Osteoblast (primary cell): ENCODE data around the gene ERLIN1. TPM values are rescaled to one million over a fixed set of nuclear protein-coding genes. Genes with fewer than 3 reads are reported as not detected.

Experiments
- DNase-seq: peaks from one replicate; pipeline ENCODE4 v3.0.0; 2011; ENCODE audit warnings: low spot score, mixed read lengths; ENCODE audit not compliant: insufficient read length; ENCODE audit errors: missing footprints
- H2AFZ ChIP-seq: 2 replicates; pipeline ENCODE4 v1.6.0; 2011; ENCODE audit warnings: mild to moderate bottlenecking, low read length
- H3K27ac ChIP-seq: 2 replicates; pipeline ENCODE4 v1.5.1; 2011; ENCODE audit warnings: mild to moderate bottlenecking, low read depth, low read length, moderate library complexity
- H3K27me3 ChIP-seq: 2 replicates; pipeline ENCODE4 v1.6.0; 2012; ENCODE audit warnings: mild to moderate bottlenecking, control low read depth, inconsistent platforms, low read length, moderate library complexity; ENCODE audit not compliant: insufficient read depth
- H3K36me3 ChIP-seq: 2 replicates; pipeline ENCODE4 v1.5.1; 2011; ENCODE audit warnings: mild to moderate bottlenecking, low read length, control low read depth, moderate library complexity; ENCODE audit not compliant: insufficient read depth
- H3K4me1 ChIP-seq: 2 replicates; pipeline ENCODE4 v1.5.1; 2011; ENCODE audit warnings: mild to moderate bottlenecking, low read length, control low read depth, moderate library complexity; ENCODE audit not compliant: insufficient read depth
- H3K4me2 ChIP-seq: 2 replicates; pipeline ENCODE4 v1.6.0; 2011; ENCODE audit warnings: mild to moderate bottlenecking, low read length; ENCODE audit not compliant: insufficient read depth
- H3K4me3 ChIP-seq: fragments of 200-600 bp; sonication (generic); 3 replicates; pipeline ENCODE4 v1.5.1; 2012; ENCODE audit warnings: mild to moderate bottlenecking, low read length, inconsistent platforms; ENCODE audit not compliant: insufficient read depth
- H3K79me2 ChIP-seq: 2 replicates; pipeline ENCODE4 v1.6.0; 2012; ENCODE audit warnings: mild to moderate bottlenecking, low read length, control low read depth, inconsistent platforms; ENCODE audit not compliant: insufficient read depth
- H3K9me3 ChIP-seq: 2 replicates; pipeline ENCODE4 v1.5.1; 2011; ENCODE audit warnings: low read depth, low read length, control low read depth
- H4K20me1 ChIP-seq: 2 replicates; pipeline ENCODE4 v1.6.0; 2012; ENCODE audit warnings: mild to moderate bottlenecking, low read length, control low read depth; ENCODE audit not compliant: insufficient read depth
- total RNA-seq: library from RNA; depleted of rRNA; stranded (reverse); fragments of >200 nt; gene quantifications from 2 replicates; pipeline ENCODE4 v1.2.3, GENCODE V29; 2012
- TF ChIP-seq, protein P1 (sequence below): IDR thresholded peaks from 2 replicates; pipeline ENCODE4 v1.5.1; 2011; ENCODE audit warnings: mild to moderate bottlenecking, low read depth, low read length, moderate library complexity; ENCODE audit errors: extremely low read depth

The ERLIN1 gene
- total RNA-seq, 1 donor, result 28.6 TPM

DNA sequence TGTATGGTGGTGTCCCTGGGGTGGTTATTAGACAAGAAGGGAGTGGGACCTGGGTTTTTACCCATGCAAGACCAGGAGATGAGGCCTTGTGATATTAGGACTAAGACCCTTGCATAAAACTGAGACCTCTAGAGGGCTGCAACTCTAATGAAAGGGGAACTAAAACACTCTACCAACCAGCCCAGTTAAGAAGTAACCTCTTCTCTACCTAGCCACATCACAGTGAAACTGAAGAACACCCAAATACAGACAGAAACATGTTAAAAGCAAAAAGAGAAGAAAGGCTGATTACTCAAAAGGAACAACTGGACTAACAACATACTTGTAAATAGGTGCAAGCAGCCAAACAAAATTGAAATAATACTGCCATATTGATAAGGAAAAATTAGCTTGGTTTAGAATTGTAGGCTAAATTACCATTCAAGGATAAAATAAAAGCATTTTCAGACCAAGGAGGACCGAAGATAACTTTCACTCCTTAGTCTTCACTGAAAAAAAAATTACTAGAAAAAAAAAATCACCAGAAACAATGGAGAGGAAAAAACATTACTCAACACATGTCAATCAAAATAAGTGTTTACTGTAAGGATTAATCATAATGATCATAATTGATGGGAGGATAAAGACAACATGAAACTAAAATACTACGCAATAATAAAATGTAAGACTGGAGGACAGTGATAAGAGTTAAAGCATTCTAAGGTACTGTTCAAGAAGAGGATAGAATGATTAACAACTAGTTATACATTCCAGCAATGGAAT, 27.6 kb downstream of the ERLIN1 start:
- DNase-seq, result no peak
- H3K79me2 ChIP-seq, result peaks cover 33% of the 10 kb centered on the region
- H3K36me3 ChIP-seq, result peaks cover 31% of the 10 kb centered on the region
- no peaks in the 10 kb centered on the region for H3K27me3 ChIP-seq
- H3K9me3 ChIP-seq, result no peaks in the 10 kb centered on the region
- H3K27ac ChIP-seq, result no peak overlapping the region
- TF ChIP-seq, protein P1, sequence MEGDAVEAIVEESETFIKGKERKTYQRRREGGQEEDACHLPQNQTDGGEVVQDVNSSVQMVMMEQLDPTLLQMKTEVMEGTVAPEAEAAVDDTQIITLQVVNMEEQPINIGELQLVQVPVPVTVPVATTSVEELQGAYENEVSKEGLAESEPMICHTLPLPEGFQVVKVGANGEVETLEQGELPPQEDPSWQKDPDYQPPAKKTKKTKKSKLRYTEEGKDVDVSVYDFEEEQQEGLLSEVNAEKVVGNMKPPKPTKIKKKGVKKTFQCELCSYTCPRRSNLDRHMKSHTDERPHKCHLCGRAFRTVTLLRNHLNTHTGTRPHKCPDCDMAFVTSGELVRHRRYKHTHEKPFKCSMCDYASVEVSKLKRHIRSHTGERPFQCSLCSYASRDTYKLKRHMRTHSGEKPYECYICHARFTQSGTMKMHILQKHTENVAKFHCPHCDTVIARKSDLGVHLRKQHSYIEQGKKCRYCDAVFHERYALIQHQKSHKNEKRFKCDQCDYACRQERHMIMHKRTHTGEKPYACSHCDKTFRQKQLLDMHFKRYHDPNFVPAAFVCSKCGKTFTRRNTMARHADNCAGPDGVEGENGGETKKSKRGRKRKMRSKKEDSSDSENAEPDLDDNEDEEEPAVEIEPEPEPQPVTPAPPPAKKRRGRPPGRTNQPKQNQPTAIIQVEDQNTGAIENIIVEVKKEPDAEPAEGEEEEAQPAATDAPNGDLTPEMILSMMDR, result no peak
- H3K4me2 ChIP-seq, result no peak overlapping the region
- H3K4me1 ChIP-seq, result no peaks in the 10 kb centered on the region
- no peak overlapping the region for H2AFZ ChIP-seq
- no peak overlapping the region for H3K4me3 ChIP-seq
- H4K20me1 ChIP-seq, result no peaks in the 10 kb centered on the region

DNA sequence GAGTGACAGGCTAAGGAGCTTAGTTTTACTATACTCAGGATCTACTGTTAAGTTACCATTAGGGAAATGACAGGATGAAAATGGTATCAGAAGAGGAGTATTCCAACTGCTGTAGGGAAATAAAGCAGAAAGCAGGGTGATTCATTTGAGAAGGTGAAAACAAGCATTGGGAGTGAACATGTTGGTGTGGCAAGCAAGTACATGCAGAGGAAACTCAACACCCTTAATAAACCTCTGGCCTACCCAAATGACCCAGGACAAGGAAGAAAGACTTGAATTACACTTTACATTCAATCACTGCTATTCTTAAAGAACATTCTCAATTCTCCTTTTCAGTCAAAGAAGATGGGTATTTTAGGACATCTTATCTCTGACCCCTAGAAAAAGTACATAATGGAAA, 28.7 kb downstream of the ERLIN1 start:
- Histone ChIP-seq H3K4me1 (no peaks in the 10 kb centered on the region), H2AFZ (no peak overlapping the region), H3K4me2 (no peak overlapping the region), H4K20me1 (no peaks in the 10 kb centered on the region), H3K27ac (no peak overlapping the region), H3K4me3 (no peak overlapping the region), H3K27me3 (no peaks in the 10 kb centered on the region), H3K79me2 (peaks cover 27% of the 10 kb centered on the region), H3K36me3 (peaks cover 41% of the 10 kb centered on the region), H3K9me3 (no peaks in the 10 kb centered on the region)
- TF ChIP-seq, protein P1, result no peak
- DNase-seq, result no peak

DNA sequence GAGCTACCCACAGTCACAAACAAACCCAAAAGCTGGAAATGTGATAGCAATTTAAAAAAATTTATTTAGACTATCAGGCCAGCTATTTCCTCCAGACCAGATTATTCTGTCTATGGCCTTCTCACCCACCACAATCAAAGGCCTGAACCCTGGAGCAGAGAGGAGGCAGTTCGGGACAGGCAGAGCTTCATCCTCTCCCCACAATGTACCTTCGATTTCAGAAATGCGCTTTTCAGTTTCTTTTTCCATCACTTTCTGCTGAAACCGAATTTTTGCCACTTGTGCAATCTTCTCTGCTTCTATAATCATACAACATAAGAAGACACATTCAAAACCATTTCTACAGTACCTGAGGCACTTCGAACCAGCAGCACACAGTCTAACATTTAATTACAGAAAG, 29.9 kb downstream of the ERLIN1 start:
- peaks cover 53% of the 10 kb centered on the region for H3K36me3 ChIP-seq
- no peak for DNase-seq
- H3K79me2 ChIP-seq, result peaks cover 24% of the 10 kb centered on the region
- H3K27me3 ChIP-seq, result no peaks in the 10 kb centered on the region
- no peaks in the 10 kb centered on the region for H3K9me3 ChIP-seq
- no peak overlapping the region for H3K4me2 ChIP-seq
- H3K4me3 ChIP-seq, result no peak overlapping the region
- TF ChIP-seq, protein P1, result no peak
- H3K4me1 ChIP-seq, result no peaks in the 10 kb centered on the region
- no peak overlapping the region for H2AFZ ChIP-seq
- H3K27ac ChIP-seq, result no peak overlapping the region
- H4K20me1 ChIP-seq, result no peaks in the 10 kb centered on the region

DNA sequence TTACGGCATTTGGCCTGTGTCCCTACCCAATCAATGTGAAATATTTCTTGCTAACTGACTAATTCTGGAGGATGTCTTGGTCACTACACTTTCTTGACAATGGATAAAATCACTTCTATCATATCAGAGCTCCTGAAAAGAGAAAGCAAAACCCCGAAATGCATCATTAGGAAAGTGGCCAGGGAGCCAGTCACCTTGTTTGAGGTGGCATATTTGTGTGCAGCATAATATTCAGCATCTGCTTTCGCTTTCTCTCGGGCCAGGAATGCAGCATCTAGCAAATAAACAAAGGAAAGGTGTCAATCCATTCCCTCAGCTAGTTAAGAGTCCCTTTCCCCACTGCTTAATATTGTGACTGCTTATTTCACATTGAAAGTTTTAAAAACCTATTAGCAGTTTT, 31.2 kb downstream of the ERLIN1 start:
- H3K4me1 ChIP-seq, result no peaks in the 10 kb centered on the region
- H2AFZ ChIP-seq, result no peak overlapping the region
- no peak for DNase-seq
- TF ChIP-seq, protein P1, result no peak
- peaks cover under 1% of the 10 kb centered on the region for H4K20me1 ChIP-seq
- H3K9me3 ChIP-seq, result no peaks in the 10 kb centered on the region
- H3K36me3 ChIP-seq, result peaks cover 63% of the 10 kb centered on the region
- no peak overlapping the region for H3K4me2 ChIP-seq
- H3K27me3 ChIP-seq, result no peaks in the 10 kb centered on the region
- H3K4me3 ChIP-seq, result no peak overlapping the region
- peaks cover 19% of the 10 kb centered on the region for H3K79me2 ChIP-seq
- H3K27ac ChIP-seq, result no peak overlapping the region
